GM19023 (cell line): ENCODE measurements around the gene JAML.

Experiments
- ATAC-seq: cut with Tn5 transposase; IDR thresholded peaks from one replicate; pipeline ENCODE4 v1.9.1; 2021; ENCODE audit warnings: mild to moderate bottlenecking, moderate library complexity; ENCODE audit not compliant: unreplicated experiment

JAML gene, protein sequence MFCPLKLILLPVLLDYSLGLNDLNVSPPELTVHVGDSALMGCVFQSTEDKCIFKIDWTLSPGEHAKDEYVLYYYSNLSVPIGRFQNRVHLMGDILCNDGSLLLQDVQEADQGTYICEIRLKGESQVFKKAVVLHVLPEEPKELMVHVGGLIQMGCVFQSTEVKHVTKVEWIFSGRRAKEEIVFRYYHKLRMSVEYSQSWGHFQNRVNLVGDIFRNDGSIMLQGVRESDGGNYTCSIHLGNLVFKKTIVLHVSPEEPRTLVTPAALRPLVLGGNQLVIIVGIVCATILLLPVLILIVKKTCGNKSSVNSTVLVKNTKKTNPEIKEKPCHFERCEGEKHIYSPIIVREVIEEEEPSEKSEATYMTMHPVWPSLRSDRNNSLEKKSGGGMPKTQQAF

DNA sequence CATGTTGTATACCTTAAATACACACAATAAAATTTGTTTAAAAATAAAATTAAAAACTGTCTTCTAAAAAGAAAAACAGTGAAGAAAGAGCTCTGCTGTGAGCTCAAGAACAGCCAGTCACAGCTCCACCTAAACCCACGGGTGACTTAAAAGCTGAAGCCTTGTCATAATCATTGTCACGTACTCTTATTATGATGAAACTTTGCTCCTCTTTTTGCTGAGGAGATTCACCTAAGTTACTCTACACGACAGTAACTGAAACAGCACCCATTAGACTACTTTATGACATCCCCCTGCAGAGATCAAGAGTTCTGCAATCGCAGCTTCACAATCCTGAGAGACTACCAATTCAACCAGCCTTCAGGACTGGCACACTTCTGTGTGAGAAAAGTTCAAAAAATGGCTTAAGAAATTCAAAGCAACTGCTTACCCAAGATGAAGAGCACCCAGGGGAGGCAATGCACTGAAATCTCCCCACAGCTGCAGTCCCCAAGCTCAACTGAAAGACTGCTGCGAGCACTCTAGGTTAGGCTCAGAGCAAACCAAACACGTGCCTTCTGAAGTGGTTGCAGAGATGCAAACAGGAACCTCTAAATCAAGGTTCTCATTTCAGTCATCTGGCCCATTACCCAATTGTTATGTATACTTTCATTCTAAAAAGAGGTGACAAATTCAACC lies at the start of gene JAML:
TSS of gene JAML (minus strand) at position 501 of the 678 bp plus-strand sequence. CDS start 10,145 bp downstream, outside the sequence.
- no peak for ATAC-seq

DNA sequence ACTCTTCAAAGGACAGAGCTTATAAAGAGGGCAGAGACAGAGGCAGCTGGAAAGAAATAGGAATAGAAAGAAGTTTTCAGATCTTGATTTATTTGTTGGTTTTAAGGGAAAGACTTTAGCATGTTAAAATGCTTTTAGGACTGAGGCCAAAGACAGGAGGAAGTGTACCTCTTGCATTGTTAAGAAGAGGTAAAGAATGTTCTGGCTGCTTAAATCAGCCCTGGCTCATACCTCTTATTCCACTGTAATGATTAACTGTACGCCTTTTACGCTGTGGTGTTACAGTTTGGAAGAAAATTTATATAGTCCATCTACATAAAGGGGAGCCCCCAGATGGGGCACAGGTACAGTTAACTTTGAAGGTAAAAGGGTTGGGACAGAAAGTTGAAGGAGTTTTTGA lies 49.4 kb upstream of the JAML start:
- ATAC-seq: no peak

DNA sequence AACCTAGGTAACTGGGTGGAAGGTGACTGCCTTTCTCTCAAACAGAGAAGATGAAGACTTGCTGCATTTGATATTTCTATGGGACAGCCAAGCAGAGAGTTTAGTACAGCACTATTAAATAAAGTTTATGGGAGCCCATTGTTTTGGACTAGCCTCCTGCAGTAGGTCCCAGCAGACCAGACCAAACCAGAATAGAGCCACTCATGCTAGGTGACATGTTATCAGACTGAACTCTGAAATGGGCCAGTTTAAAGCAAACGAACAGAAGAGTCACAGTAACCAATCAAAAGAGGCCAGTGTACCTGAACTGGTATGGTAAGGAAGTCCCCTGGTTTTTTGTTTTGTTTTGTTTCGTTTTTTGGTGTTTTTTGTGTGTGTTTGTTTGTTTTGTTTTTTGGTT lies 47.2 kb upstream of the JAML start:
- ATAC-seq: no peak

DNA sequence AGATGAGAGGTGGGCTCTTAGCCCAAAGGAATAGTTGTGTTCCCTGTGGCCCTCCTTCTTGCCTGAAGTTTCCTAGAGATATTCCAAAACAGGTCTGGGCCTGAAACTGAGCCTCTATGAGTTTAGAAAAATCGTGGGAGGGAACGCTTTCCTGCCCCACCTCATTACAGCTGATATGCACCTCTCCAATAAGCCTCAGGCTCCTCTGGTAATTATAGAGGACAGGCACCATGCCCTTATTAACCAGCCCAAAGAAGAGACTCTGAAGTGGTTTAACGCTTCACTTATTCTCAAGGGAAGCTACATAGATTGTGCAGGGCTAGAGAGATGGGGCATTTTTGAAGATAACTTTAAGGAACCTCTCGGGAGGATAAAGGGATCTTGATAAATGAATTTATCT lies 42.7 kb upstream of the JAML start:
- ATAC-seq: no peak

DNA sequence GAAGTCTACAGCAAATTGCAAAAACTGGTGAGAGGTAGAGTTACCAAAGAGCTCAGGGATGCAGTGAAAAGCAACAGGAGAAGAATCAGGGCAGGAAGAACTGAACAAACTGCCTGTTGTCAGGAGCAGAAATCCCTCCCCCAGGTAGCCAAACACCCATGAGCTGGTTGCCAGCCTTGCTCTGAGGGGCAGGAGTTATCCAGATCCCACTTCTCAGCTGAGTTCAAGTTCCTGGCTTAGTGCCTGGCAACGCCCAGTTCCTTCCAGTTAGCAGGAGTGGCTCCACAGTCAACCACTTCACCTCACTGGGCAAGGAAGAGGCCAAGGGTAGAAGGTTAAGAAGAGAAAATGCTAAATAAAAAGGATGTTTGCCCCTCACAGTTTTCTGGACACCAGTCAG lies 41.1 kb upstream of the JAML start:
- ATAC-seq: no peak

DNA sequence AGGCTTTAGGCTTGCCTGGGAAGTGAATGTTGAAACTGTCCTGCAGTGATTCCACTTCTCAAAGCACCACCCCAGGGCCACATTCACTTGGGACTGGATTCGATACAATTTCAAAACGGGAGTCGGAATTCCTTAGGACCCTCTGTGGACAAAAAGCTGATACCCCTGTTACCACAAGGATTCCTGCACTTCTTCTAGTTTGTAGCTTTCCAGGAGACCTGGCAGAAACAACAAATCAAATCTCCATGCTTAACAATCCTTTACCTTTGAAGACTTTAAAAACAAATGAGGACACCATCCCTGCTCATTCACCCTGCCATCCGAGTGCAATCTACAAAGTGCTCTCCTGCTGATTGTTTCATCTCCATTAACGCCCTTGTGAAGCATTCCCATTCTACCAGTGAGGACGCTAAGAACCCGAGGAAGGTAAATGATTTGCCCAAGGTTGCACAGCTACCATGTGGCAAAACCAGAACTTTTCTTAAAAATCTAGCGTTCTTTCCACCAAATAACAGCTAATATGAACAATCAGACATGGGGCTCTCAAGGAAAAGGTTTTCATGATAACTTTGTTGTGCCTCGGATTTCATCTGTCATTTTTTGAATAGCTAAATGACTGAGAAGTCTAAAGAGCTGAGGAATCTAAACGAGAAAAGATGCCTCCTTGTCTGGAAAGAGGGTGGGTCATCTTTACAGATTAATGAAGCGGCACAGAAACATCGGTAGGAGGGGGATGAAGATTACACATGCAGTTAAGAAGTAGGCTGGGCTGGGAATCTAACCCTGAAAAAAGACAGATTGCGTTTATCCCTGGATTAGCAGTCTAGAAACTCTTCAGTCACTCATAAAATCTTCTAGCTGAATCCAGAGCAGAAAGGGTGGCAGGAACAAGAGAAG lies 40.0 kb upstream of the JAML start:
- ATAC-seq: no peak

DNA sequence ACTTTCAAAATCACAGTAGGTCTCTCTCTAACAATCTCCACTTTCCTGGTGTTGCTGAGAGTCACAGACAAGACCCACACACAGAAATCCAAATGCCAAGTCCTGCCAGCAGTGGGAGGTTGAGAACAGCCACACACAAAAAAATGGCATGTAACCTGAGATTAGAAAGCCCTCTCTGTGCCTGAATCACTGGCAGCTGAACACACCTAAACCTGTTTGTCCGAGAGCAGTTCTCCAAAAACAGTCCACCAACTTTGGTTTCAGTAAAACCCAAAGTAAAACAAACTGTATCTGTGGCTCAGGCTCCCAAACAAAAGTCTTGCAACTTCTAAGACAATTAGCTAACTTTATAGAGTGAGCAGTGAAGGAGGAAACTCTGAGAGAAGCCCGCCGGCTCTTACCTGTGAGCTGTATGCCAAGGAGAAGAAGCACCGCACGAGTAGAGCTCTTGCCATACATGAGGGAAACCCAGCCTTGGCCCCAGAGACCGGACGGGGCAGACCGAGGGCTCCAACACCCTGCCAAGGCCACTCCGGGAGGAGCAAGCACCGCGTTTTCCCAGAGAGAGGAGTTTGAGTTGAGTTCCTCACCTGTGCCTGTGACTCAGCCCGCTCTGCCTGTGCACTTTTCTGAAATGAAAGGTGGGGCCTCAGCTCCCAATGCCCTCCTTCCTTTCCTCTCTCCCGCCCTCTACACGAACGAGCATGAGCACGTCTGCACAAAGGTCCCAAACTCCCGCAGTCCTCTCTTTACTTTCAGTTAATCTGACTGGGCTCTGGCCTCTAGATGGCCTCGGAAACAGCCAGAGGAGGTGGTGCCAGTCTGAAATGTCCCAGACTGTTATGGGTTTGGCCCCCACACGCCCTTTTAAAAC lies 39.1 kb upstream of the JAML start, which contains the start of gene MPZL2:
TSS of gene MPZL2 (minus strand) at position 603 of the 874 bp plus-strand sequence. CDS start at position 459, 144 bp downstream.
- no peak for ATAC-seq

DNA sequence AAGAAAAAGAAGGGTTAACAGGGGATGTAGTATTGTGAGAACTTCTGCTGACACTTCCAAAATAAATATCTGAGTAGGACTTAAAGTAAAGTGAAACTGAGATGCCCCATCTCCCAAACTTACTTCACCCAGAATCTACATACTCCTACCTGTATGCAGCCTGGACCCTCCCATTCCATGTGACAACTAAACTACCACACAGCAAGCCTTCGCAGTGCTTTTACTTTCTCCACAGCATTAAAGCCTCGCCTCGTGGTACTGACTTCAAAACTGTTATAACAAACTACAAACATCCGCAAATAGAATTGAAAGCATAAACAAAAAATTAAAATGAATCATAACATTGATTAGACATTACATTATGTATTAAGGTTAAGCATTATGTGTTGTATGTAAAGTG lies 38.3 kb upstream of the JAML start:
- no peak for ATAC-seq

DNA sequence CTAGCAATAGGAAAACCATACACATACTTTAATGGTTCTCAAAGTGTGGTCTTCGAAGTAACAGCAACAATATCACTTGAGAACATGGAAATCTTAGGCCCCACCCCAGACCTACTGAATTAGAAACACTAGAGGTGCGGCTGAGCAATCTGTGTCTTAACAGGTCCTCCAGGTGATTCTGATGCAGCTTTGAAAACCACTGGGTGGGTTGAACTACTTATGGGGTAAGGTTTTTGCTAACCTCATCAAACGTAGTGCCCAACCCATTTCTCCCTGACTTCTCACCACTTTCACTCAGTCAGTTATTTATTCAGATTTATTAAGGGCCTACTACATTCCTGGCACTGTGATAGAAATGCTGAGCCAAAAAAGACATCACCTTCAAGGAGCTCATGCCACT lies 35.5 kb upstream of the JAML start:
- no peak for ATAC-seq

DNA sequence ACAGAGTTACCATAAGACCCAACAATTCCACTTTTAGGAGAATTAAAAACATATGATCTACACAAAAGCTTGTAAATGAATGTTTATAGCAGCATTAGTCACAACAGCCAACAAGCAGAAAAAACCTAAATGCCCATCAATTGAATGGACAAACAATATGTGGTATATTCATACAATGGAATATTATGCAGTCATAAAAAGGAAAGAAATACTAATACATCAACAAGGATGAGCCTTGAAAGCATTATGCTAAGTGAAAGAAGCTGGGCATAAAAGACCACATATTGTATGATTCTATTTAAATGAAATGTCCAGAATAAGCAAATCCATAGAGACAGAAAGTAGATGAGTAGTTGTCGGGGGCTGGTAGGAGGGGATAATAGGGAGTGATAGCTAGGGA lies 34.3 kb upstream of the JAML start:
- no peak for ATAC-seq

DNA sequence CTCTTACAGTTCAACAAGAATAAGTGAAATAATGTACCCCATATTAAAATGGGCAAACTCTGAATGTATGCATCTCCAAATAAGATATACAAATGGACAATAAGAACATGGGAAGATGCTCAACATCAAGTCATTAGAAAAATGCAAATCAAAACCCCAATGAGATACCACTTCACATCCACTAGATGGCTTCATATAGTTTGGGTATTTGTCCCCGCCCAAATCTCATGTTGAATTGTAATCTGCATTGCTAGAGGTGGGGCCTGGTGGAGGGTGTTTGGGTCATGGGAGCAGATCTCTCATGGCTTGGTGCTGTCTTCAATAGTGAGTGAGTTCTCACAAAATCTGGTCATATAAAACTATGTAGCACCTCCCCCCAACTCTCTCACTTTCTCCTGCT lies 33.6 kb upstream of the JAML start:
- ATAC-seq: no peak

DNA sequence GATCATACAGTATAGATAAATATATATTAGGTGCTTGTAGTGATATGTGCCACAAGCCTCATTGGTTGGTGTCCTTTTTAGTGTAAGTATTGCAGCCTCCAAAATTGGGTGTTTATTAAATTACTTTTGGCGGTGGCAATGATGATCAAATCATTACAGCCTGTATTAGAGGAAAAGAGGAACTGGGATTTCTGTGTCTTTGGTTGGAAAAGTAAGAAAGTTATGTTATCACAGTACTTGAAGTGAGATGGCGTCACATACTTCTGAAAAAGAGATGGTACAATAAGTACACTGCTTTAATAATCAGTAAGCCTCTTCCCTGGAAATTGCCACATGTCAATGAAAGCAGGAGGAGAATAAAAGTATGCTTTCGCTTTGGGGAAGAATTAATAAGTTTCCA lies 27.9 kb upstream of the JAML start:
- ATAC-seq: no peak

DNA sequence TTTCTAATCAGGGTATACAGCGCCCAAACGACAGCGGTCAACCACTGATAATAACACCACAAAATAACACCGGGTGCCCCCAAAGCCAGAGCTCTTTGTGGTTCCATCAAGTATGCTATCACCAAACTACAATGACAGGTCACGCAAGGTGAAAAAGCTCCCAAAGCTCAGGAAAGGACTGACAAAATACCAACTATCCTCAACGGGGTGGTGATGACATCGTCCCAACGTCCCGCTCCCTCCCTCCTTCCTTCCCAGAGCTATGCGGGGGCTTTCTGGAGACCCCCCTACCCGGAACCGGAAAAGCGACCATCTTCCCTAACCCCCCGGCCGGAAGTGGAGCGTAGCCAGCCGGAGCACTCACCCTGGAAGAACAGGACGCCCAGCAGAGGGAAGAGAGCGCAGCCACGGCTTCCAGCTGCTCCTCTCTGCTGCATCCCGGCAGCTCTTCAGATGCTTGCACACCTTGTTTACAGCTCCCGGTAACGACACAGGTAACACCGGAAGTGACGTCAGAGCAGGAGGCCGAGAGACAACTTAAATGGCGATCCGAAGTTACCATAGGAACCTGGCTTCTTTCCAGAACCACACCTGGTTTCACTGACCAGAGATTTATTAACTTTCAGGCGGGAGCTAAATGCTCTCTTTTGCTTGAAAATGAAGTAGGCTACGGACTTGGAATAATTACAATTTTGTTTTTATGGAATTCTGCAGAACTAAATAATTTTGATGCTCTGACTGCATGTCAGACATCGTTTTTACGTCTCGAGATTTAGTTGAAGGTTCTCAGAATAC lies 27.2 kb upstream of the JAML start, which contains the start of gene MPZL3:
TSS of gene MPZL3 (minus strand) at position 508 of the 795 bp plus-strand sequence. CDS start at position 437, 71 bp downstream.
- peak; percentile 67 for ATAC-seq

DNA sequence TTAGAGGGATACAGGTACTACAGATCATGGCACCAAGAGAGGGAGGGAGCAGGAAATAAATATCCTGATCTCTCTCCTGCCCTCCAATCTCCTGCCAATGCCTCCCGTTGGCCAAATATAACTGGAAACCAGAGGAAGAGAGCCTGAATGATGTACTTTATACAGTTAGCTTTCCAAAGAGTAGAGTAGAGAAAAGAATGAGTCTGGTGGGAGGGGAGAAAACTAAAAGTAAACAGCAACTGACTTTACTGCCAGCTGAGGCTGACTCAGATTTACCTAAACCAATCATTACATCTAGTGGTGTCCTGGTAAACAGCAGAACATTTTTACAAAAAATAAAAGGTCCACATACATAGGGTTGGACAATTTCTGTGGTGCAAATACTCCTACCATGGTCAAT lies 22.2 kb upstream of the JAML start:
- ATAC-seq: no peak

DNA sequence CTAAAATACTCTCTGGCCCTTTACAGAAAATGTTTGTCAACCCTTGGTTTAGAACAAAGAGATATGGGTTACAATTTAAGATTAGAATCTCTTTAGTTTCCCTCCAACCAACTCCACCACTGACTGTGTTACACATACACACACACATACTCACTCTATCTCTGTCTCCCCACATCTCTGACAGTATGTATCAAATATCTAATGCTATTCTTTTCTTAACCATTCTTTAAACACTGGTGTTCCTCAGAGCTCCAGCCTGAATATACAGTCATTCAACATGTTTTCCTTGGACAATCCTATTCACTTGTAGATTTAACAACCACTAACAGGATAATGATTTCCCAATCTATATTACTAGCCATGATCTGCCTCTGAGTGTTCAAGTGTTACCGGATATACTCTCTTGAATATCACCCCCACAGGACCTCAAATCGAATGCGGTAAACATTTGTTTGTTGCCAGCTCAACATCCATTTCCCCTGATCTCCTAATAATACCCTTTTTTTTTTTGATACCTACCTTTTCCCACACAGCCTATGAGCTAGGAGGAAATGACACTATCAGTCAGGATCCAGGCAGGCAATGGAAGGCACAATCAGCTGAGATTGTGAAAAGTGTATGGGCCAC lies 21.2 kb upstream of the JAML start:
- ATAC-seq: no peak

DNA sequence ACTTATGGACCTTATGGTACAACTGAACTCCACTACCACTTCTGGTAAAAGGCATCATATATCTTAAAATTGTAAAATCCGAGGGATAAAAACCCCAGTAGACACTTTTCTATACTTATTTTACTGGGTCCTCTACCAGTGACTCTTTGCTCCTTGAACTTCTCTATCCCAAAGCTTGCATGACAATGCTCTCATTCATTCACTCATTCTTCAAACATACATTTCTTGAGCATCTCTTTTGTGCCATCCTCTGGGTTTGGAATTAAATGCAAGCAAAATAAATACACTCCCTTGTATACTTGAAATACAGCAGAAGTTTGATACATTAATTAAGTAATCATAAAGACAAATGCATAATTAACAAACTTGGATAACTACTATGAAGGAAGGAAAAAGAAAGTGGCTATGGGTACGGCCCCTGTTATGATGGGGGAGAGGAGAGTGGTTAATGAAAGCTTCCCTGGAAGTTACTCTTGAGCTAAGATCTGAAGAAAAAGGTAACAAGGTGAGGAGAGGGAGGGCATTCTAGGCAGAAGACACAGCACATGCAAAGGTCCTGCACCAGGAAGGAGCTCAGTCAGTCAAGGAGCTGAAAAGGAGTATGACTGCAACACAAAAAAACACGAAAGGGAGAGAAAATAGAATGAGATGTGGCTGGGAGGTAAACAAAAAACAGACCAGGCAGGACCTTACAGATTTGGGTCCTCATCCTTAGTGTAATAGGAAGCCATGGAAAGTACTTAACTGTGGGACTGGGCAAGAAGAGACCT lies 19.4 kb upstream of the JAML start:
- ATAC-seq: no peak

DNA sequence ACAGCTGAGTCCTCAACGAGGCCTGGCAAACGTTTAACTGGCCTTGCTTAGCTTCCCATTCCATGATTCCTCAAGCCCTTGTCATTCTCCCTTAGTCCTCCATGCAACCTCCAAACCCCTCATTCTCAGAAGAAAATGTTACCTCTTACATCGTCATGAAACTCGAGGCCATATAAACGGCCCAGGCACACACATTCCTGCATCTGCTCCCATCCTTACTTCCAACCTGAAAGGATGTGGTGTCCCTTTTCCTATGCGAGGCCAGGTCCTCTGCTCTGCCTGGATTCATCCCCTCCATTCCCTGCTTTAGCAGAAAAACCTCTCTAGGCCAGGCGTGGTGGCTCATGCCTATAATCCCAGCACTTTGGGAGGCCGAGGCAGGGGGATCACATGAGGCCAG lies 18.4 kb upstream of the JAML start:
- no peak for ATAC-seq

DNA sequence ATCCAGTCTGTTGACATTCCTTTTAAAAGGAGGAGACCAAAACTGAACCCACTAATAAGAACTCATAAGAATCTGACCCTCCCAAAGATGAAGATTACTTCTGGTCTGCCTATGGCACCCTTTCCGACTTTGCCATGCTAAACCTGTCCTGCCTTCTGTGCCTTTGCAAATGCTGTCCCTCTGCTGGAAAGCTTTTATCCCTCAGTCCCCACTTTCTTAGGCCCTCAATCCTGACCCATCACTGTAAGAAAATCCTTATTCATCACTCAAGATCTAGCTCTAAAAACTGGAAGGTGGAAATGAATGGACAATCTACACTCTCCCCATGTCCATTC lies 16.9 kb upstream of the JAML start:
- no peak for ATAC-seq
